ENCODE results near the gene CCDC171.
A peak's percentile ranks its signal among the peaks of the same experiment; 100 is the strongest.

CCDC171 gene

GRCh38 chr9:15724016-15724415 is 171.2 kb downstream of the CCDC171 start:
- H2AFZ ChIP-seq (ENCODE audit: insufficient read depth, low read length, poor library complexity) = no peak overlapping the region
- H3K9ac ChIP-seq (ENCODE audit: low read length) = no peak overlapping the region
- H3K27me3 ChIP-seq (ENCODE audit: insufficient read depth, low read length) = no peaks in the 10 kb centered on the region
- no peak overlapping the region for H4K12ac ChIP-seq (ENCODE audit: low read depth, low read length)
- H3K79me2 ChIP-seq (ENCODE audit: control insufficient read depth, insufficient read depth, low read length, poor library complexity) = no peaks in the 10 kb centered on the region
- H3K4me2 ChIP-seq (ENCODE audit: low read length) = no peak overlapping the region
- H2AK5ac ChIP-seq (ENCODE audit: low read length) = no peak overlapping the region
- no peak overlapping the region for H2BK12ac ChIP-seq (ENCODE audit: low read length)
- no peak overlapping the region for H4K8ac ChIP-seq (ENCODE audit: low read depth, low read length)
- H2BK5ac ChIP-seq (ENCODE audit: low read depth, low read length, poor library complexity) = no peak overlapping the region
- no peak overlapping the region for H4K91ac ChIP-seq (ENCODE audit: low read depth, low read length)
- no peak overlapping the region for H3K23ac ChIP-seq (ENCODE audit: low read length)
- no peak overlapping the region for H3K4ac ChIP-seq (ENCODE audit: low read depth, low read length)
- H2BK120ac ChIP-seq (ENCODE audit: insufficient read depth, low read length, poor library complexity) = no peak overlapping the region
- WGBS (ENCODE audit: extremely low coverage, insufficient coverage, insufficient read length) = no CpG with 5 or more reads among the region's 1 CpG
- no peak for DNase-seq
- no peak overlapping the region for H3K18ac ChIP-seq (ENCODE audit: low read length)
- H3K79me1 ChIP-seq (ENCODE audit: low read length) = no peaks in the 10 kb centered on the region
- H3K4me3 ChIP-seq (ENCODE audit: low read depth, low read length) = no peak overlapping the region
- no peaks in the 10 kb centered on the region for H3K4me1 ChIP-seq (ENCODE audit: control insufficient read depth in 1 of 2, insufficient read depth in 2 of 2, low read length in 2 of 2)
- H3K27ac ChIP-seq (ENCODE audit: low read depth, low read length) = no peak overlapping the region
- no peak overlapping the region for H3K14ac ChIP-seq (ENCODE audit: low read length)
- no peaks in the 10 kb centered on the region for H3K36me3 ChIP-seq (ENCODE audit: control insufficient read depth in 1 of 2, insufficient read depth in 2 of 2, low read length in 2 of 2)
- H3K9me3 ChIP-seq (ENCODE audit: insufficient read depth, low read depth, low read length) = no peaks in the 10 kb centered on the region

GRCh38 chr9:15724612-15725011 is 171.8 kb downstream of the CCDC171 start:
- WGBS (ENCODE audit: extremely low coverage, insufficient coverage, insufficient read length) = no CpG with 5 or more reads among the region's 1 CpG
- Histone ChIP-seq H3K9ac (ENCODE audit: low read length) (no peak overlapping the region), H3K27me3 (ENCODE audit: insufficient read depth, low read length) (no peaks in the 10 kb centered on the region), H3K4me3 (ENCODE audit: low read depth, low read length) (no peak overlapping the region), H3K79me1 (ENCODE audit: low read length) (no peaks in the 10 kb centered on the region), H4K12ac (ENCODE audit: low read depth, low read length) (no peak overlapping the region), H3K4me1 (ENCODE audit: control insufficient read depth in 1 of 2, insufficient read depth in 2 of 2, low read length in 2 of 2) (no peaks in the 10 kb centered on the region), H3K14ac (ENCODE audit: low read length) (no peak overlapping the region), H3K79me2 (ENCODE audit: control insufficient read depth, insufficient read depth, low read length, poor library complexity) (no peaks in the 10 kb centered on the region), H3K4me2 (ENCODE audit: low read length) (no peak overlapping the region), H2BK12ac (ENCODE audit: low read length) (no peak overlapping the region), H3K36me3 (ENCODE audit: control insufficient read depth in 1 of 2, insufficient read depth in 2 of 2, low read length in 2 of 2) (no peaks in the 10 kb centered on the region), H3K4ac (ENCODE audit: low read depth, low read length) (no peak overlapping the region), H2AK5ac (ENCODE audit: low read length) (no peak overlapping the region), H3K18ac (ENCODE audit: low read length) (no peak overlapping the region), H3K9me3 (ENCODE audit: insufficient read depth, low read depth, low read length) (no peaks in the 10 kb centered on the region), H3K27ac (ENCODE audit: low read depth, low read length) (no peak overlapping the region), H2BK120ac (ENCODE audit: insufficient read depth, low read length, poor library complexity) (no peak overlapping the region), H4K8ac (ENCODE audit: low read depth, low read length) (no peak overlapping the region), H2AFZ (ENCODE audit: insufficient read depth, low read length, poor library complexity) (no peak overlapping the region), H3K23ac (ENCODE audit: low read length) (no peak overlapping the region), H2BK5ac (ENCODE audit: low read depth, low read length, poor library complexity) (no peak overlapping the region), H4K91ac (ENCODE audit: low read depth, low read length) (no peak overlapping the region)
- DNase-seq = no peak

- H3K14ac ChIP-seq (ENCODE audit: low read length) = no peak overlapping the region
- H4K91ac ChIP-seq (ENCODE audit: low read depth, low read length) = no peak overlapping the region
- H2AK5ac ChIP-seq (ENCODE audit: low read length) = no peak overlapping the region
- H2BK5ac ChIP-seq (ENCODE audit: low read depth, low read length, poor library complexity) = no peak overlapping the region
- no peak overlapping the region for H4K12ac ChIP-seq (ENCODE audit: low read depth, low read length)
- no peak overlapping the region for H2BK120ac ChIP-seq (ENCODE audit: insufficient read depth, low read length, poor library complexity)
- H3K4me3 ChIP-seq (ENCODE audit: low read depth, low read length) = no peak overlapping the region
- no peak overlapping the region for H2AFZ ChIP-seq (ENCODE audit: insufficient read depth, low read length, poor library complexity)
- no peak overlapping the region for H4K8ac ChIP-seq (ENCODE audit: low read depth, low read length)
- H3K9me3 ChIP-seq (ENCODE audit: insufficient read depth, low read depth, low read length) = no peaks in the 10 kb centered on the region
- H3K23ac ChIP-seq (ENCODE audit: low read length) = no peak overlapping the region
- H3K9ac ChIP-seq (ENCODE audit: low read length) = no peak overlapping the region
- H3K4me2 ChIP-seq (ENCODE audit: low read length) = no peak overlapping the region
- H3K79me2 ChIP-seq (ENCODE audit: control insufficient read depth, insufficient read depth, low read length, poor library complexity) = no peaks in the 10 kb centered on the region
- H3K4ac ChIP-seq (ENCODE audit: low read depth, low read length) = no peak overlapping the region
- no peaks in the 10 kb centered on the region for H3K79me1 ChIP-seq (ENCODE audit: low read length)
- no peak overlapping the region for H3K18ac ChIP-seq (ENCODE audit: low read length)
- no peak overlapping the region for H2BK12ac ChIP-seq (ENCODE audit: low read length)
- H3K36me3 ChIP-seq (ENCODE audit: control insufficient read depth in 1 of 2, insufficient read depth in 2 of 2, low read length in 2 of 2) = no peaks in the 10 kb centered on the region
- peak in 1 of 2 donors; percentile 59 for DNase-seq
- WGBS (ENCODE audit: extremely low coverage, insufficient coverage, insufficient read length) = no CpG with 5 or more reads among the region's 1 CpG
- no peaks in the 10 kb centered on the region for H3K27me3 ChIP-seq (ENCODE audit: insufficient read depth, low read length)
- H3K4me1 ChIP-seq (ENCODE audit: control insufficient read depth in 1 of 2, insufficient read depth in 2 of 2, low read length in 2 of 2) = no peaks in the 10 kb centered on the region
- no peak overlapping the region for H3K27ac ChIP-seq (ENCODE audit: low read depth, low read length)
Measured at GRCh38 chr9:15725953-15726352, 173.1 kb downstream of the CCDC171 start.

GRCh38 chr9:15729507-15729906 is 176.7 kb downstream of the CCDC171 start:
- H2BK5ac ChIP-seq (ENCODE audit: low read depth, low read length, poor library complexity) = no peak overlapping the region
- no peak overlapping the region for H4K8ac ChIP-seq (ENCODE audit: low read depth, low read length)
- no peak overlapping the region for H3K23ac ChIP-seq (ENCODE audit: low read length)
- no peaks in the 10 kb centered on the region for H3K36me3 ChIP-seq (ENCODE audit: control insufficient read depth in 1 of 2, insufficient read depth in 2 of 2, low read length in 2 of 2)
- no peak overlapping the region for H3K4me3 ChIP-seq (ENCODE audit: low read depth, low read length)
- H3K79me2 ChIP-seq (ENCODE audit: control insufficient read depth, insufficient read depth, low read length, poor library complexity) = no peaks in the 10 kb centered on the region
- H4K91ac ChIP-seq (ENCODE audit: low read depth, low read length) = no peak overlapping the region
- no peaks in the 10 kb centered on the region for H3K4me1 ChIP-seq (ENCODE audit: control insufficient read depth in 1 of 2, insufficient read depth in 2 of 2, low read length in 2 of 2)
- H3K4me2 ChIP-seq (ENCODE audit: low read length) = no peak overlapping the region
- no peak overlapping the region for H2AK5ac ChIP-seq (ENCODE audit: low read length)
- no peak overlapping the region for H2AFZ ChIP-seq (ENCODE audit: insufficient read depth, low read length, poor library complexity)
- H3K9me3 ChIP-seq (ENCODE audit: insufficient read depth, low read depth, low read length) = no peaks in the 10 kb centered on the region
- H2BK120ac ChIP-seq (ENCODE audit: insufficient read depth, low read length, poor library complexity) = no peak overlapping the region
- no peak overlapping the region for H3K9ac ChIP-seq (ENCODE audit: low read length)
- H2BK12ac ChIP-seq (ENCODE audit: low read length) = no peak overlapping the region
- DNase-seq = no peak
- H3K27me3 ChIP-seq (ENCODE audit: insufficient read depth, low read length) = no peaks in the 10 kb centered on the region
- WGBS (ENCODE audit: extremely low coverage, insufficient coverage, insufficient read length) = no CpG with 5 or more reads among the region's 2 CpGs
- H3K14ac ChIP-seq (ENCODE audit: low read length) = no peak overlapping the region
- no peak overlapping the region for H3K18ac ChIP-seq (ENCODE audit: low read length)
- no peaks in the 10 kb centered on the region for H3K79me1 ChIP-seq (ENCODE audit: low read length)
- no peak overlapping the region for H4K12ac ChIP-seq (ENCODE audit: low read depth, low read length)
- no peak overlapping the region for H3K4ac ChIP-seq (ENCODE audit: low read depth, low read length)
- no peak overlapping the region for H3K27ac ChIP-seq (ENCODE audit: low read depth, low read length)
